GM19193 (cell line): ENCODE results near the gene AKR1B15.

Experiments
- POLR2A ChIP-seq: IDR thresholded peaks from 4 replicates; pipeline ENCODE4 v1.6.1; 2011; ENCODE audit not compliant: insufficient read depth, insufficient read length; ENCODE audit errors: extremely low read depth

AKR1B15 gene

GRCh38 chr7:134629445-134629844 lies 80.5 kb downstream of the AKR1B15 start:
- no peak for TF ChIP-seq POLR2A
